Thyroid gland (tissue), 4 donors: ENCODE data around the gene PLCB3. TPM values are rescaled to one million over a fixed set of nuclear protein-coding genes. Genes with fewer than 3 reads are reported as not detected.

Experiments used
- DNase-seq, 2 donors: peaks; one replicate each; pipeline ENCODE4 v3.0.0-alpha.2; 2019
- H3K27ac ChIP-seq, 3 donors: fragments of 200-600 bp; sonication (generic); 1 replicate in 2 of 3; 2 replicates in 1 of 3; pipeline ENCODE4 v1.5.1; 2016 to 2019; ENCODE audit warnings: mild to moderate bottlenecking in 1 of 3, moderate library complexity in 1 of 3
- H3K27me3 ChIP-seq: fragments of 200-600 bp; sonication (generic); one replicate; pipeline ENCODE4 v1.5.1; 2019
- H3K36me3 ChIP-seq, 2 donors: fragments of 200-600 bp; sonication (generic); one replicate each; pipeline ENCODE4 v1.5.1; 2016 to 2019
- H3K4me1 ChIP-seq, 2 donors: fragments of 200-600 bp; sonication (generic); one replicate each; pipeline ENCODE4 v1.5.1; 2017 to 2019
- H3K4me3 ChIP-seq, 3 donors: fragments of 200-600 bp; sonication (generic); replicated peaks in 1 of 3; 1 replicate in 2 of 3; 2 replicates in 1 of 3; pipeline ENCODE4 v1.5.1; 2016; ENCODE audit warnings: mild to moderate bottlenecking in 1 of 3
- H3K9me3 ChIP-seq: fragments of 200-600 bp; sonication (generic); one replicate; pipeline ENCODE4 v1.5.1; 2017
- CTCF ChIP-seq, 6 experiments: fragments of 200-600 bp in 3 of 6; fragments of 450-650 bp in 3 of 6; sonication (generic) in 3 of 6; IDR thresholded peaks; one replicate each; pipeline ENCODE4 v1.5.1; 2016 to 2019; ENCODE audit warnings: antibody characterized with exemption in 6 of 6, mild to moderate bottlenecking in 2 of 6, inconsistent platforms in 1 of 6, moderate library complexity in 1 of 6
- POLR2A ChIP-seq, 2 donors: fragments of 450-650 bp; IDR thresholded peaks; one replicate each; pipeline ENCODE4 v1.6.1; 2017; ENCODE audit warnings: antibody characterized with exemption in 2 of 2, mild to moderate bottlenecking in 2 of 2, moderate library complexity in 1 of 2
- WGBS, 2 donors: methylation state at CpG; one replicate each; pipeline ENCODE4 v1.1.5; 2017; 5-methylcytosine and 5-hydroxymethylcytosine counted together
- intact Hi-C: fragments of 100-400 bp; cut with DNase I; formaldehyde crosslinking; loops from one replicate; pipeline ENCODE4 v1.15.1; 2023
- total RNA-seq, 4 donors: library from RNA; depleted of rRNA; stranded (reverse); fragments of >200 nt; gene quantifications; one replicate each; pipeline ENCODE4 v1.2.3, GENCODE V29; 2016

PLCB3 gene
- total RNA-seq, 4 donors from 2014 or later = 18.8 to 39.2 (median 23.5) TPM

- peak; percentile 91 to 94 for DNase-seq
Observed at GRCh38 chr11:64225608-64226506, 25.5 kb upstream of the PLCB3 start, which contains the start of the genes NUDT22 and TRPT1. TSS of gene NUDT22 (plus strand) at chr11:64226274. CDS start at chr11:64226653, 379 bp downstream. TSS of gene TRPT1 (minus strand) at chr11:64226186. CDS start at chr11:64225860, 326 bp downstream.

GRCh38 chr11:64226507-64227051 lies 24.8 kb upstream of the PLCB3 start:
- peaks cover 35 to 40% of the 10 kb centered on the region in 2 donors for H3K4me1 ChIP-seq
- 21 to 22% methylated on average over 14 to 19 of the region's 26 CpGs for WGBS, 2 donors
- H3K9me3 ChIP-seq = no peaks in the 10 kb centered on the region
- intact Hi-C loops = no loop called here
- H3K27me3 ChIP-seq = no peaks in the 10 kb centered on the region
- H3K27ac ChIP-seq = peak overlapping the region; percentile 68 to 92 (median 87)
- TF ChIP-seq CTCF (IDR thresholded peaks at IDR 0.05) (no peak), POLR2A (IDR thresholded peaks at IDR 0.05) (no peak)
- H3K36me3 ChIP-seq = no peaks in the 10 kb centered on the region
- H3K4me3 ChIP-seq = peak overlapping the region; percentile 82 to 94 (median 89)
- peak; percentile 58 to 60 for DNase-seq

More at GRCh38 chr11:64225608-64226506, 25.5 kb upstream of the PLCB3 start, which contains the start of the genes NUDT22 and TRPT1:
- H3K9me3 ChIP-seq = no peaks in the 10 kb centered on the region
- H3K27ac ChIP-seq = peak within 1 kb of the TSS; percentile 68 to 92 (median 87)
- peak; percentile 4 to 88 for TF ChIP-seq POLR2A (IDR thresholded peaks at IDR 0.05)
- TF ChIP-seq CTCF (IDR thresholded peaks at IDR 0.05) = peak in 2 of 6 experiments; percentile 1 to 11
- intact Hi-C loops = no loop called here
- H3K4me1 ChIP-seq = peaks cover 29 to 33% of the 10 kb centered on the region in 2 donors
- no peaks in the 10 kb centered on the region for H3K27me3 ChIP-seq
- H3K4me3 ChIP-seq = peak within 1 kb of the TSS; percentile 82 to 94 (median 89)
- H3K36me3 ChIP-seq = peaks cover 0 to 4% of the 10 kb centered on the region in 2 donors
- WGBS, 2 donors = 0 to 2% methylated on average over 8 to 11 of the region's 54 CpGs

- peaks cover 37 to 49% of the 10 kb centered on the region in 2 donors for H3K4me1 ChIP-seq
- no peak for TF ChIP-seq CTCF (IDR thresholded peaks at IDR 0.05)
- TF ChIP-seq POLR2A (IDR thresholded peaks at IDR 0.05) = no peak
- intact Hi-C loops = no loop called here
- 63 to 70% methylated on average over 3 of the region's 3 CpGs for WGBS, 2 donors
- H3K36me3 ChIP-seq = no peaks in the 10 kb centered on the region
- peak overlapping the region; percentile 68 to 92 (median 87) for H3K27ac ChIP-seq
- DNase-seq = no peak
- no peaks in the 10 kb centered on the region for H3K9me3 ChIP-seq
- H3K27me3 ChIP-seq = no peaks in the 10 kb centered on the region
- H3K4me3 ChIP-seq = no peak overlapping the region
Observed at GRCh38 chr11:64227405-64227956, 23.8 kb upstream of the PLCB3 start.

GRCh38 chr11:64229090-64229743 lies 22.1 kb upstream of the PLCB3 start:
- H3K4me1 ChIP-seq = peaks cover 47 to 65% of the 10 kb centered on the region in 2 donors
- 90 to 93% methylated on average over 9 to 11 of the region's 12 CpGs for WGBS, 2 donors
- H3K27me3 ChIP-seq = no peaks in the 10 kb centered on the region
- H3K9me3 ChIP-seq = no peaks in the 10 kb centered on the region
- peak overlapping the region in 2 of 3 donors; percentile 72 to 90 for H3K27ac ChIP-seq
- no peak for DNase-seq
- no peaks in the 10 kb centered on the region for H3K36me3 ChIP-seq
- H3K4me3 ChIP-seq = no peak overlapping the region
- TF ChIP-seq CTCF (IDR thresholded peaks at IDR 0.05) = no peak
- no peak for TF ChIP-seq POLR2A (IDR thresholded peaks at IDR 0.05)
- intact Hi-C loops = no loop called here
